GM19238 (cell line): ENCODE data around the gene G6PD.
"Not testable (repeated sequence)": the region's sequence is repeated elsewhere in the genome, so short reads cannot be mapped to it uniquely, and the experiment has no call there.

Experiments used
- DNase-seq: peaks from one replicate; pipeline ENCODE4 v3.0.0; 2011; ENCODE audit warnings: low spot score; ENCODE audit not compliant: insufficient read length

Gene G6PD

GRCh38 chrX:154515090-154515965 lies 31.3 kb downstream of the G6PD start:
- DNase-seq: no peak

GRCh38 chrX:154513716-154514115 lies 32.9 kb downstream of the G6PD start:
- no peak for DNase-seq

DNA sequence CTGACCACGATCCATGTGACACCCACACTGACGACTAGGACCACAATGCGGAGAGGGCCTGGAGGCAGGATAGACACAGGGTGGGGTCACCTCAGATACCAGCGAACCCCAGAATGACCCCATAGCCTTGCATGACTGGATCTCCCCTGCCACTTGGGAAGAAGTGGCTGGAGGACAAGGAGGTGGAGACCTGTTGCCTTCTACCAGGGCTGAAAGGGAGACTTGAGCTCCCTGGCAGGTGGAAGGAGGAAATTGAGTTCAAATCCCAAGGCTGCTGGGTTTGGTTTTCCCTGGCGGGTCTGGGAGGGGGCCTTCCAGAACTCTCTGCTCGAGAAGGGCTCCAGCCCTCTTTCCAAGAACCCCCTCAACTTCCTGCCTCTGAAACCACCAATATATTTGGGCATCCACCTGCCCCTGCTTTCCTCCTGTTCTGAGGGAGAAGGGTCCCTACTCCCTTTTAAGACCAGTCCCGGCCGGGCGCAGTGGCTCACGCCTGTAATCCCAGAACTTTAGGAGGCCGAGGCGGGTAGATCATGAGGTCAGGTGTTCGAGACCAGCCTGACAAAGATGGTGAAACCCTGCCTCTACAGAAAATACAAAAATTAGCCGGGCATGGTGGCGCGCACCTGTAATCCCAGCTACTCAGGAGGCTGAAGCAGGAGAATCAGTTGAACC lies 33.6 kb downstream of the G6PD start:
- DNase-seq: no peak

DNA sequence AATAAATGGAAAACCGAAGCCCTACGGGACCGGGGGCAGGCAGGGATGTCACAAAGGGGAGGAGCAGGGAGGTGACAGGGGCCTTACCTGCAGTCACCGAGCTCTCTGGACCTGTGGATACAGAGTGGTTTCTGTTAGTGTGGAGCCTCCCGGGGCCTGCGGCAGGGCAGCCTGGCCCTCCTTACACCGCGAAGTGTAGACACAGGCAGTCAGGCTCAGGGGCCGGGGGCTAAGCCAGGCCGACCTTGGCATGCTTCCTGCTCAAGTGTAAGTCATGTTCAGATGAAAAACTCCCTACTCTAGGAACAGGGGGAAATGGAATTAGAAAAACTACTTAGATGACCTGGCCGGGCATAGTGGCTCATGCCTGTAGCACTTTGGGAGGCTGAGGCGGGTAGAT lies 34.9 kb downstream of the G6PD start:
- no peak for DNase-seq

DNA sequence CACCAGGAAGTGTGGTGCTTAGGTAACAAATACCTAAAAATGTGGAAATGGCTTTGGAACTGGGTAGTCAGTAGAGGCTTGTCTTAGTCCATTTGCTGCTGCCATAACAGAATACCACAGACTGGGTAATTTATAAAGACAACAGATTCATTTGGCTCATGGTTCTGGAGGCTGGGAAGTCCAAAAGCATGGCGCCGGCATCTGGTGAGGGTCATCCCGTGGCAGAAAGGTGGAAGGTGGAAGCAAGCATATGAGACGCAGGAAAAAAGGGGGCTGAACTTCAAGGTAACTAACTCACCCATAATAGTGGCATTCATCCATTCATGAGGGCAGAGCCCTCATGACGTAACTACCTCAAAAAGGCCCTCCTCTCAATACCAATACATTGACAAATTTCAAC lies 37.2 kb downstream of the G6PD start:
- no peak for DNase-seq

DNA sequence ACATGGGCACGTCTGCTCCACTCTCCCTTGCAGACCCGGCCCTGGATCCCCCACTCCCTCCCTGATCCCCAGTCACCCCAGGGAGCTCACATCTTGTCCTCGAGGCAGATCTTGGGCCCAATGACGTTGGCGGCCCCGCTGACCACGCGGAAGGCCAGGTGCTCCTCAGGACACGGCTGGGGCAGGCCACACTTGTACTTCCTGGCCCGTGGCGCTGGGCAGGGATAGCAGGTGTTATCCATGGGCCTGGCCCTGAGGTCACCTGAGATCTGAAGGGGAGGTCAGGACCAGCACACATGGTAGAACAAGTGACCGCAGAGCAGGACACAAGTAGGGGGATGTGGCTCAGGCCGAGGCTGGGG lies 38.3 kb downstream of the G6PD start:
- no peak for DNase-seq

GRCh38 chrX:154507673-154508383 lies 38.8 kb downstream of the G6PD start:
- DNase-seq: no peak

DNA sequence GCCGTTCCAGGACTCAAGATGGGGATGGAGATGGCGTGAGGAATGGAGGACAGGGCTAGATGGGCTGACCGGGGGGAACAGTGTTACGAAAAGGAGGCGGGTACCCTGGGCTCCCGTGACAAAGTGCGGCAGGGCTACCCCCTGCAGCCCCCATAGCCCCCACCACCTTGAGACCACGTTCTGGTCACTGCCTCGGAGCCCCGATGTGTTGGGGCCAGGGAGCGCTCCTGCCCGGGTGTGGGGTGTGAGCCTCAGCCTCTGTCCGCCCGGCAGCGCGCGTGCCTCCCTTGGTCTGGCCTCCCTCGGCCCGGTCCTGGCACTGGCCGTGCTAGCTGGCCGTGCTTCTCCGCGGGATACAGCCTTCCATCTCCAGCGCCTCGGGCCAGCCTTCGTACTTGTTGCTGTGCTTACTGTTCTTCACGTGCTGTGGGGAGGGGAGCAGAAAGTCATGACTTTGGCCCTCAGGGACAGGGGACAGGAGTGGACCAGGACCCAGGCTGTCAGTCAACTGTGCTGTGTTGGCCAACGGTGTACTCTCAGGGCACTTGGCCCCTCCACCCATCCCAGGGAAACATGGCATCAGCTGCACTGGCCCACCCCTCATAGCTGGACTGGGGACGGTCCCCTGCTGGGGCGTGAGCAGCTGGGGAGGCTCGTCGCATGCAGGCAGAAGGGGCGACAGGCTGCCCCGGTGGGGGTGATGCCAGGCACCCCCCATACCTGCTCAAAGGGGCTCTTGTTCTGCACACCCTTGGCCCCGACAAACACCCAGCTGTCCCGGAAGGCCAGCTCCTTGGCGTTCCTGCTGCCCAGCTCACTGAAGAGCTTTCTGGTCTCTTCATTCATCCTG lies 39.9 kb downstream of the G6PD start:
- no peak for DNase-seq

DNA sequence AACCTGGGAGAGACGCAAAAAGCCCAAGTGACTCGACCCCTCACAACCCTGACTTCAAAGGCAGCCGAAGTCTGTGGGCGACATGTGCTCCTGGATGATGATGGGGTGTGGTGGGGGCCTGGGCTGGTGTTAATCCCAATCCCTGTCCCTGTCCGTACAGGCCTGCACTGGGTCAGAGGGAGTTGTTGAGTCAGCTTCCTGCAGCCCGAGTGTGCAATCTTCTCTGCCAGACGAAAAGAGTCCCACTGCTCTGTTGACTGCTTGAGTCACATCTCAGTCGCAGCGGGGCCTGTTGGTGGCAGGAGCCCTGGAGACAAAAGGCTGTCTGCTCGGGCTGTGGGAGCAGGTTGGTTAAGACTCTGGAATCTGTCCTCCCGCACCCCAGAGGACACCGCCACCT lies 40.9 kb downstream of the G6PD start:
- no peak for DNase-seq

DNA sequence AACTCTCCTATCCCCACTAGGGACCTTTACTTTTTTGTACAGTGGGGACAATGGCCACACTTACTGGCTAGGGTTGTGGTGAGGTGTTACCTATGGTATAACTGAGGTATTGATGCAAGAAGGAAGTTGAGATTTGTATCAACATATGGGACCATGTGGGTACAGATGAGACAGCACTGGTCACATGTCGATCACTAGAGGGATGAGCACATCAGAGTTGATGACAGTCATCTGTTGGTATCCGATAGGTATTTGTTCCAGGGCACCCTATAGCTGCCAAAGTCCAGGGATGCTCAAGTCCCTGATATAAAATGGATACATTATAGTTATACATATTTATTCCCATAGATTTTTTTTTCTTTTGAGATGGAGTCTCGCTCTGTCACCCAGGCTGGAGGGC lies 43.7 kb downstream of the G6PD start:
- no peak for DNase-seq

GRCh38 chrX:154502098-154502497 lies 44.5 kb downstream of the G6PD start:
- no peak for DNase-seq

DNA sequence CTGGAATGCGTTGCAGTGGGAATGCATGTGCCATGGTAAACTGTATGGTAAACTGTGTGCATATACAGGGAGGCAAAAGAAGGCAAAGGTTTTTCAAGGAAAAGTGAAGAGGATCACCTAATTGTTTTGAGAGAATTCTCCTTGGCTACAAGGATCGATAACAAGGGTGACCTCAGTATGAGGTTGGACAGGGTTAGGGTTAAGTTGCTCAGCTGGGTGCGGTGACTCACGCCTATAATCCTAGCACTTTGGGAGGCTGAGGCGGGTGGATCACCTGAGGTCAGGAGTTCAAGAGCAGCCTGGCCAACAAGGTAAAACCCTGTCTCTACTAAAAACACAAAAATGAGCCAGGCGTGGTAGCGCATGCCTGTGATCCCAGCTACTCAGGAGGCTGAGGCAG lies 45.2 kb downstream of the G6PD start:
- not testable (repeated sequence) for DNase-seq

DNA sequence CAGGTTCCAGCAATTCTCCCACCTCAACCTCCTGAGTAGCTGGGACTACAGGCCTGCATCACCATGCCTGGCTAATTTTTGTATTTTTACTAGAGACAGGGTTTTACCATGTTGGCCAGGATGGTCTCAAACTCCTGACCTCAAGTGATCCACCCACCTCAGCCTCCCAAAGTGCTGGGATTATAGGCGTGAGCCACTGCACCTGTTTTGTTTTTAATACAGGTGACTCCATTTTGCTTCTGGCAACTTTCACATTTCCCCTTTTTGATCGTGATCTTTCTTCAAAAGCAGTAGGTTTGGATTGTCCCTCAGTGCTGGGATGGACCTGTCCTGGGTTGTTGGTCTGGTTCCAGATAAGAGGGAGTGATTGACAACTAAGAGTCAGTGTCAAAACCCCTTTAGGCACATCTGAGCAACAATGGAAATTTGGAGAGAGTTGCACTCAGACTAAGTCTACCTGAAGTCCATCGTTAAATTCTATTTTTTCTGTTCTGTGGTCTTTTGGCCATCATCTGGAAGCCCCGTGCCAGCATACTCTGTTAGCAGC lies 50.0 kb downstream of the G6PD start:
- not testable (repeated sequence) for DNase-seq

GRCh38 chrX:154495472-154495922 lies 51.1 kb downstream of the G6PD start:
- no peak for DNase-seq

DNA sequence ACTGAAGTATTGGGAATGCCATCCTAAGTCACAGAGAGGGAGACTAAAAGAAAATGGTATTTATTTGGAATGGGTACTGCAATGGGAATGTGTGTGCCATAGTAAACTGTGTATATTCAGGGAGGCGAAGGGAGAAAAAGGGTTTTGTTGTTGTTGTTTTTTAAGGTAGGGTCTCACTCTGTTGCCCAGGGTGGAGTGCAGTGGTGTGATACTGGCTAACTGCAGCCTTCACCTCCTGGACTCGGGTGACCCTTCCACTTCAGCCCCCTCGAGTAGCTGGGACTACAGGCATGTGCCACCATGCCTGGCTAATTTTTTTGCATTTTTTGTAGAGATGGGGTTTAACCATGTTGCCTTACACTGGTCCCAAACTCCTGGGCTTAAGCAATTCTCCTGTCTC lies 51.9 kb downstream of the G6PD start:
- DNase-seq: no peak

DNA sequence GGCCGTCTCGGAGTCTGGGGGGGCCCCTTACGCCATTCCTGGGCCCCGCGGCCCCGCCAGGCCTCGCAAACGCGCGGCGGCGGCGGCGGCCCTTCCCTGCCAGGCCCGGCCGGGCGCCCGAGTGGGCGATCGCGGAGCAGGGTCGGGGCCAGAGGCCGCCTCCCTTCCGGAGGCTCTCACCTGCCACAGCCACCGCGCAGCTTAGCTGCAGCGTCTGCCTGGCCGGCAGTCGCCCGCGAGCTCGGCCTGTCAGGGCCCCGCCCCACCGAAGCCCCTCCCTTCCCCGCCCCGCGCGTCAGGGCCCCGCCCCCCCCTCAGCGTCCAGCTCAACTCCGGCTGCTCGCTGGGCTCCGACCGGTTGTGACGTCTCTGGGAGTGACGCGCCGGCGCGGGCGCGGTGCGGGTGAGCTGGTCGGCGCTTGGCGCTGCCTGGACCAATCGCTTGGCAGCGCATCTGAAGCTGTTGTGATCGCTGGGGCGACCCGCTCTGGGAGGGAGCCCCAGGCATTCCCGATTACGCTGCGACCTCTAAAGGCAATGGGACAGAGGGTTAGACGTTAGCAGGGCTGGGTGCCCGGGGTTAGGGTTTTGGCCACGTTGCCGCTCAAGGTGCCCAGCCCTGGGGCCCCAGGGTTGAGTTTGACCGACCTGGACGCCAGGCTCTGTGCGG lies 56.1 kb downstream of the G6PD start, which contains the start of gene SLC10A3:
Gene SLC10A3 (minus strand): TSS at position 216 of the 670 bp plus-strand sequence. CDS start 1,689 bp downstream, outside the sequence.
- peak; percentile 89 for DNase-seq

DNA sequence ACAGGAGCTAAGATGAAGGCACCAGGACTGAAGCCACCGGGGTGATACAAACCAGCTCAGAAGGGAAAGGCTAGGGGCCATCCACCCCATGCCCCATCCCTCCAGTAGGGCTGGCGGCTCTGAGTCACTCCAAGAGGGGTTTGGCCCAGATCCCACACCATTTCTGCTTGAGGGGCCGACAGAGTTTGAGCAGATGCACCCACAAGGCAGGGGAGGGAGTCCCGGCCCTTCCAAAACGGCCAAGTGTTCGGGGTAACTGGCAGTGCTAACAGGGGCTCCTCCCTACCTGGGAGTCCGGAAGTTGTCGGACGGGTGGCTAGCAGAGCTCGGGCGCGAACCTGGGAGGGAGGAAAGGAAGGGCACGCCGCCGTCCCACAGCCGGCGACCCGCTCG lies 56.6 kb downstream of the G6PD start:
- DNase-seq: no peak

GRCh38 chrX:154489182-154489581 lies 57.5 kb downstream of the G6PD start:
- no peak for DNase-seq

- no peak for DNase-seq
Measured at GRCh38 chrX:154488336-154489075, 58.1 kb downstream of the G6PD start.
